Hippocampal formation (tissue), 2 donors: ENCODE results near the gene FANCG.
A peak's percentile ranks its signal among the peaks of the same experiment; 100 is the strongest.

ENCODE experiments used
- DNase-seq, 2 donors: peaks; one replicate each; lab custom pipeline; 2025; lab: John Stamatoyannopoulos, UW

Gene FANCG

DNA sequence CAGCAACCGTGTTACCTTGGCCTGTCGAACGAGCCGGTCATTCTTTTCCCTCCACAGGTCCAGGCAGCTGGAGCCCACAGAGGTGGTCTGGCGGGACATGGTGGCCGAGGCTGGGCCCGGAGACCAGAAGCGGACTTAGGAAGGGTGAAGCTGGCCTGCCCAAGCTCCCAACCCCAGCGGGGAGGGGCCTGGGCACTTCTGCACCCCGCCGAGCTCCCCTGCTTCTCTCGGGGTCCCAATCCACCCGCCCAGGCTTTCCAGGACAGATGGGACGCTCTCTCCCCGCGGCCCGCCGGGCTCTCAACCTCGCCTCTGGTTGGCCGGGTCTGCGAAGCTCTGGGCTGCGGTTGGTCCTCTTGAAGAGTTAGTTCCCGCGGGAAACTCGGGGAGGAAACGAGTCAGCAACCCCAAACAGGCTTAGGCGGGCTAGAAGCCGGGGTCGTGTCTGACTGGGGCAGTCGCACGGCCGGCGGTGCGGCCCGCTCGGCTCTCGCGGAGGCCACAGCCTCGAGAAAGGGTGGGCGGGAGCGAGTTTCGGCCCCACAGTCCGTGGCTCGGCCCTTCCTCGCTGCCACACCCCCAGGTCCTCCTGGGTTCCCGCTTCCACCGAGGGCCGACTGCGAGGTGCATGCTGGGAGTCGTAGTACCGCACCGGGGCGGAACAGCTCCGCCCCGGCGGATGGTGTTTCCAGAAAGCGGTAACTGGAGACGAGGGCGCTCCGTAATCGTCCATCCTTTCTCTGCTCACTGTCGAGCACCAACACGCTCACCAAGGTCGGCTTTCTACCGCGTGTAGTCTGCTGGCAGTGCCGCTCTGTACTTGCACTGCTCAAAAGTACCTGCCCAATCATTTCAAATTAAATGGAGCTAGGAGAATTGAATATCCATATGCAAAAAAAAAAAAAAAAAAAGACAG, at the start of gene FANCG:
FANCG (minus strand) TSS at position 517 of the 916 bp plus-strand sequence; CDS start at position 99, 418 bp downstream.
- DNase-seq, result peak; percentile 90

DNA sequence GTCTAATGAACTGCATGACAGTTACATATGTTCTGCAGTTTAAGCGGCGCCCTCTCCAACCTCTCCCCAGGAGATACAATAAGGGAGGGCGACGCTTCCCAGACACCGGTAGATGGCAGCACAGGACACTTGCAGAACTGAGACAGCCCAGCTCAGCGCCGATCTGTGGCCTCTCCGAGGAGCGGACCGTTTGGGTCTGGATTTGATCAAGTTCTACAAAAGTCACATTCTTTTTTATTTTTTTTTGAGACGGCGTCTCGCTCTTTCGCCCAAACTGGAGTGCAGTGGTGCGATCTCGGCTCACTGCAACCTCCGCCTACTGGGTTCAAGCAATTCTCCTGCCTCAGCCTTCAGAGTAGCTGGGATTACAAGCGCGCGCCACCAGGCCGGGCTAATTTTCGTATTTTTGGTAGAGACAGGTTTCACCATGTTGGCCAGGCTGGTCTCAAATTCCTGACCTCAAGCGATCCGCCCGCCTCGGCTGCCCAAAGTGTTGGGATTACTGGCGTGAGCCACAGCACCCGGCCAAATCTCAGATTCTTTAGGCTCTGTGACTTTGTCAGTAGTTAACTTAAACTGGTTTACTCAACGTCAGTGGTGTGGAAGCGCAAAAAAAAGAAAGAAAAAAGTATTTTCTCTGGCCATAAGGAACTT, 37.3 kb upstream of the FANCG start:
- DNase-seq, result peak; percentile 84 to 95

DNA sequence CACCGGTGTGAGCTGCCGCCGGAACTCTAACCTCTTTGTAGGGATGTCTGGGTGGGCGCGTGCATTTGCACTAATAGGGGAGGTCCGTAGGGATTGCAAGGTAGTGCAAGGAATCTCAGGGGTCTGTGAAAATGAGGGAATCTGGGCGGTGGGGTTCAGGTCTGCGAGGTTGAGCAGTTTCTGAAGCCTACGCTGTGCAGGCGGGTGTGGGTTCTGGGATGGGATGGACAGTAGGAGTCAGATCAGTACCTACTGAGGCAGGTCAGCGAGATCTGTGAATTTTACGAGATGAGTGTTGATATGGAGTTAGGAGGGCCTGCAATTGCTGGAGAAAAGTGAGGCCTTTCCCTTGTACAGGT, 36.8 kb upstream of the FANCG start:
- DNase-seq, result no peak

DNA sequence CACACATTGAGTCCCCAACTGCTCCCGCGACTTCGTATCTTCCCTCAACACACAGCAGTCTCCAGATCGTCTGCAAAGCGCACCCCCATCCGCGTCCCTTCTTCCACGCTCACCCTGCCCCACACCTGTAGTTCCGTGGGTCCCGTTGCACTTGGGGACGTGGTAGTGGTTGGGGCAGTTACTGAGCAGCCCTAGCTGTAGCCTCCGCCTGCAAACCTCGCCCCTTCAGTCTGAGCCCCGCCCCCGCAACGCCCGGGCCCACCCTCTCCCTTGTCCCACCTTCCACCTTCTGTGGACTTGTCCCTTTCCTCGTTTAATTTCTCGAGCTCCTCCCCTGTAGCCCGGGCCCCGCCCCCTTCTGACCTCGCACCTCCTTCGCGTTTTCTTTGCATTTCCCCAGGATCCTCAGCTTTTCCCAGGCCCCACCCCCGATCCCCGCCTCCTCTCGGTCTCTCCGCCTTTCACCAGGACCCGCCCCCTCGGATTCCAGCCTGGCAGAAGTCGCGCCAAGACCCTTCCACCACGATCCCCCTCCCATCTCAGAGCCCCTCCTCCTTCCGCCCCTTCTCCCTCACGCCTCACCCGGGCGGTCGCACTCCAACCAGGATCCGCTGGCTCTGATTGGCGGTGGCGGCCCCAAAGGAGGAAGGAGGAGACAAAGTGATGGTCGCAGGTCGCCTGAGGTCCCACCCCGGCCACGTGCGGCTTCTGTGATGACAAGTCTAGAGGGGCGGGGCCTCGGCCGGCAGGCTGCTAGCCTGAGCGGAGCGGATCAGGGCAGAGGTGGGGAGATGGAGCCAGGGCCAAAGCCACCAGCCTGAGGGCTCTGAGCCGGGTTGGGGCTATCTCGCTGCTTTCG, 36.2 kb upstream of the FANCG start, which contains the start of gene ATOSB:
ATOSB (minus strand) TSS at position 183 of the 859 bp plus-strand sequence. CDS start 7,588 bp downstream, outside the sequence.
- DNase-seq, result peak; percentile 69 to 94

DNA sequence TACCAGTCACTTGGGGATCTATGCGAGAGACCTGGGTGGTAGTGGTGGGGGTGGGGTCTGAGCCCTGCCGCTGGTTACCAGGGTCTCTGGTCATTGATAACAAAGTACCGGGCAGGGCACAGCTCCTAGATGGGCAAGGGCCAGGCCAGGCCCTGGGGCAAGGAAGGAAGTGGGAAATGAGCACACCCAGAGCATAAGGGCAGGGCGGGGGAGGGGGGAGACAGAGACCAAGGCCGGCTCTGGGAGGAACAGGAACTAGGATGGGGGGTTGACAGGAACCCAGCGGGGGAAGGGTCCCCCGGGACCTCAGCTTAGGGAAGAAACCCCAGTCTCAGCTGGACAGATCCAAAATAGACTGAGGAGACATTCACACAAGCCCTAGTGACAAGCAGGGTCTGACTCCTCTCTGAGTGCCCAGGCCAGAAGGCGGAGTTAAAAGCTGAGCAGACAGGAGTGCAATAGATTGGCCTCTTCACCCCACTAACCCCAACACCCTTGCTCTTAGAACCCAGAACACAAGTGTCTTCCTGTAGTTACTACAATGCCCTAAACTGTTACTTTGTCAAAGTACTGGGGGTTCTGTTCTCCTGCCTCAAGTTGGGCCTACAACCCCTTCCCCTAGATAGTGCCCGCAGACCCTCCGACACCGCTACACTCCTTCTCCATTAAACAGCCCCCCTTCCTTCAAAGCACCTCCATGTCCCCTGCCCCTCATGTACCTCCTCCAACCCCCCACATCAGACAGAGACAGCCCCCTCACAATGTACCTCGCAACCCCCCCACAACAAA, 35.3 kb upstream of the FANCG start:
- DNase-seq, result peak; percentile 17 to 31

DNA sequence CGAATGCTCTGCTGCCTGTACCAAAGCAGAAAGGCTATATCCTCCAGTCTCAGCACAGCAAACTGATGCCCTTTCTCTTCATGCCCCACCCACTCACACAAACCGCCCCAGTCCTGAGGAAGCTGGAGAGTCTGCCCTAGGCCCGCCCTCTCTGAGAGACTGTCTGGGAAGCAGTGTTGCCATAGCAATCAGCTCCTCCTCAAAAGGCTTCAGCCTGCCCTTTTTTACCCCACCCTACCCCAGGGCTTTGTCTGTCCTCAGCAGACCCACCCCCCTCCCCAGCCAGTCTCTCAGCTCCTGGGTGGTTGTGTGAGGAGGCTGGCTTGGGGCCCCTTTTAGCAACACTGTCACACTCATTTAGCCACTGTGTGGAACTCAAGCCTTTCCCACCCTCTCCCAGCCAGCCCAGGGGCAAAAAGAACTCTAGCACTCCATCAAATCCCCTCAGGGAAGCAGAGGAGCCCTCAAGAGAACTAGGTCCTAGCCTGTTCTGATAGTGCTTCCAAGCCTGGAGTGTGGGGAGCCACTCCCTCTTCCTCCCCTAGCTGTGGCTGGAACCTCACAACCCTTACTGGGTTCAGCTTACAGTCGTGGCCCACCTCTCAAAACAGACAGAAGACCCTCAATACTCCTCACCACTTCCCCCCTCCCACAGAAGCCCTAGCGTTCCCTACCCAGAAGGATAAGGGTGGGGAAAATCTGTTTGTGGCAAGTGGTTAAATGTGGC, 34.5 kb upstream of the FANCG start:
- peak; percentile 41 to 46 for DNase-seq

DNA sequence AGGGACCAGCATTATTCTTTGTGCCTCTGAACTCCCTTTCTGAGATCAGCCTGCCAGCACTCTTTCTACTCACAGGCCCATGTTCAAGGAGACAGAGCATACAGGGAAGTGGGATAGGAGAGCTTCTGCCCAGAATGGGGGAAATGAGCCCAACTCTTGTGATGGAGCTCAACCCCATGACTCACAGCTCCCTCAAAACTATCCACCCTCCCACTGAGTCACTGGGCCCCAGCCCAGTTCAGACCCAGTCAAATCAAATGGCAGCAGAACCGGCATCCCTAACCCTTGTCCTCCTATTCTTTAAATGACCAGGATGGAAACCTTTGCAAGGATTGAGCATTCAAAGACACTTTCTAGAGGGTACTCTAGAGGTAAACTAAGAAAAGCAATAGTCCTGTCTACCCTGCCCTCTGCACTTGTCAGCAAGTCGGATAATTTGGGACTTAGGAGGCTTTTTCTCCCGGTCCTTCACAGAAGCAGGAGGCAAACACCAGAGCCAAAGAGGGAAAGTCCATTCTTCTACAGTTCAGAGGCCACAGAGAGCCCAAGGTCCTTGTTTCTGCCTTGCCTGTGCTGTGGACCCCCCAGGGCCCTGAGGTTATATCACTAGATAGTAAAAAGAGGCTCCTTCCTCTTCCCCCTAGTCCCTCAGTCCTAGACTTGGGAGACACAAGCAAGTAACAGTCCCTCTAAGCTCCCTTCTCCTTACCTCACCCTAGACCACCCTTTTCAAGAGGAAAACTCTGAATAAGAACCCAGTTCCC, 32.7 kb upstream of the FANCG start:
- no peak for DNase-seq

DNA sequence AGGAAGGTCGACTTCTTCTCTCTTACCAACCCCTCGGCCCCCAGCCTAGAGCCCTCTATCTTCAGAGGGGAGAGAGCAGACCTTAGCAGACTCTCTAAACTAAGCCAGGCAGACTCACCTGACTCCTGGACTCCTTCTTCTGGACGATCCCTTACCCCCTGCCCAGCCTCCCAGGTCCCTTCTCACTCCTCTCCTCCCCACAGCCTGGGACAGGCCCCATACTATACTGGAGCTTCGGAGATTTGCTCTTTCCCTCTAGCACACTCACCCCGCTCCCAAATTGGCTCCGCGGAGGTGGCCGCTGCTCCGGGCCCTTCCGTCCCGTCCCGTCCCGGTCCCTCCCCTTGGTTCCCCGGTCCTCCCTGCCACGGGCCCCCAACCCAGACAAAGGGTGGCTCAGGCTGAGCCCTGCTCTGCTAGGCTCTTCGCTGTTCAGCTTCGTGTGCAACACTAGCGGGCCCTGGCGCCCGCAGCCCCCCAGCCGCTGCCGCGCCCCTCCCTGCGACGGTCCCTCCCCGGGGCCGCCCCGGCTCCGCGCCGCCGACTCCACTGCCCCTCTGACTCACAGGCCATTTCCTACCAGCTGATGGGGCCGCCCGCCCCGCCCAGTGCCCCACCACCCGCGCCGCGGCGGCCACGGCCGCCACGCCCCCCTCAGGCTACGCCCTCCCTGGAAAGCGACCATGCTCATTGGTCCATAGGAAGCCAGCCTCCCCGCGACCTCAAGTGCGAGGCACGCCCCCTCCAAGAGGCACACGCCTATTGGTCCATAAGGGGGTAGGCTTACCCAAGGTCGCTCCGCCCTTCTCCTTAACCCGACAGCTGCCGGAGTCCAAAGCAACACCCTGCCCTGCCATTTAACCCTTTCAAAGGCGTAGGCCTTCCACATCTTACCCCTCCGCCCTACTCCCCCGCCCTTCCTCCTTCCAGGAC, 31.5 kb upstream of the FANCG start:
- DNase-seq, result peak; percentile 97 to 98

DNA sequence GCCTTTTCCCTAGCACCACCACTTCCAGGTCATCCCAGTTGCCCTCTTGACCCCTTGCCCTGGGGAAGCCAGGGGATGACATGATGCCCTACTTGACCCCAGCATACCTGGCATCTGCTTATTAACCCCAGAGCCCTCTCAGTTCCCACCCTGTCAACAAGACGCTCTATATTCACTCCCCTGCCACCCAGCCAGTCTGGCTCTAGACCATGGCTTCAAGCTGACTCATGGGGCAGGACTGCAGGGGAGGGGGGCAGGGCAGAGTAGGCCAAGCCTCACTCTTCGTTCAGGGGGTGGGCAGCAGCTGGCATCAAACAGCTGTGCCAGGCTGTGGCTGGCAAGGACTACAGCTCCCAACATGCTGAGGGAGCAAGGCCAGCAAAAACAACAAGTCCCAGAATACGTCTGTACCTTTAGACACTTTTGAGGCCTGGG, 30.6 kb upstream of the FANCG start:
- peak; percentile 42 to 57 for DNase-seq

DNA sequence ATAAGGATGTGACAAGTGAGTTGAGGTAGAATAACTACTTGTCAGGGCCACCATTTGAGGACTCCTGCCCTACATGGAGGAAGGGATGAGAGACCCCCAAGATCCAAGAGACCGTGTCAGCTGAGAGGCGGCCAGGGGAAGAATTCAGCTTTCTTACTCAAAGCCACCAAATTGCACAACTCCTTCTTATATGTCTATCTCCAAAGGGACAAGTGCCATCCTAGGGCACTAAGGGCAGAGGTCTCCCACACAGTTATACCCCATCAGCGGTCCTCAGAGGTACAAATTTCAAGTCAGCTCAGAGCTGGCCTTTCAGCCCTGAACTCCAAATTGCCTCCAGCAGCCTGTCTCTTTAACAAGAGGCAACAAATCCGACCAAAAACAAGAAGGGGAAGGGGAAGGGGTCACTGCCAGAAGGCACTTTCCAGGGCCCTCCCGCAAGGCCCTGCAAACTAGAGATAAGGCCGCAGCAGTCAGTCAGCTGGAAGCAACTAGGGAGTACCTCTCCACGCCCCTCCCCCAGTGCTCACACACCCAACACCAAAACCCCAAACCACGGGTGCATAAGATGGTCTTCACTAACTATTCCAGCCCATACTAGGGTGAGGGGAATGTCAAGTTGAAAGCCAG, 29.3 kb upstream of the FANCG start:
- no peak for DNase-seq

DNA sequence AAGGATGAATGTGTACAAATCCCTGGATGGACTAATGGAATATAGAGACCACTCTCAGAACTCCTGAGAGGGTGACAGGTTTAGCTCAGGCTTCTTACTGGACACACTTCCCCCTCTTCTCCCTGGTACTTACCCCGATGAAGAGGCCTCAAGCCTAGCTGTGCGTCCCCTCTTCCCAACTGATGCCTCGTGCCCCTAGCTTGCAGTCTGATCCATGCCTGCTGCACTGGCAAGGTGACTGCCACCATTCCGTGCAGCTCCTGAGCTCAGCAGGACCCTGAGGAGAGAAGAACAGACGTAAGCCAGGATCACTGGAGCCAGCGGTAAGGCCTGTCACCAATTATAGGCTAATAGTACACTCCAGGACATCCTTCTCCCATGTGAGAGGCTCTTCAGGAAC, 28.7 kb upstream of the FANCG start:
- DNase-seq, result no peak

DNA sequence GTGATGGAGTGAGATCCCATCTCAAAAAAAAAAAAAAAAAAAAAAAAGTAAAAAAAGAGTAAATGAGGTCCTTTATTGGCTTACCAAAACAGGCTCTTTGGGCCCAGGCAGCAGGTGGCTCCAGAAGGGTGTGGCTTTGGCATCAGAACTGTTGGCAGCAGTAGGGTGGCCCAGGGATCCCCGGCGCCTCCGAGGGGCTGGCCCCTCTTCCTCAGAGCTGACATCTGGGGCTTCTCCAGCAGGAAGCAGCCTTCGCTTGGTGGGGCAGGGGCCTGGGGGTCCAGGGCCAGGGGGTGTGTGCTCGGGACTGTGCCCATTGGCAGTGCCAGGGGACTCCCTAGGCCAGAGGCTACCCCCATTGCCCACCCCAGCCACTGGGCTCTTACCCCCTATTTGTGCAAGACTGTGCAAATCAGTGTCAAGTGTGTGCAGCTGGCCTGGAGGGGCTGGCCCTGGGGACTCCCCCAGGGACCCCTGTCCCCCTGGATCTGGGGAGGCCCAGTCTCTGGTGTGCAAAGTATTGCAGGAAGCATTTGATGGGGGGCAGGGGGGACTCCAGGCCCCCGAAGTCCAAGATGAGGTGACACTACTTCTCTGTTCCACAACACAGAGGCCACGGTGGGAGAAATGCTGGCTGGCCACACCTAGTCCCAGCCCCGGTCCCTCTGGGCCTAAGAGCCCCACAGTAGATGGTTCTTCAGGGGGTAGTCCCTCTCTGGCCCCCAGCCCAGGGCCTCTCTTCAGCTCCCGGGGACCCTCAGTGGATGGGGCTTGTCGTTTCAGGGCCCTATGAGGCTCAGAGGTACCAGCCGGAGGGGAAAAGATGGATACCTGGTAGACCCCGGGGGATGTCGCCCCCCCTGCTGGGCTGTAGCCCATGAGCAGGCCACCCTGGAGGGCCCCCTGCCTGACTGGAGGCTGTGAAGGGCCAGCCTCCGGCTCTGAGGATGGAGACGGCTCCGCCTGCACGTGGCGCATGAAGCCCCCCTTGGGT, 27.9 kb upstream of the FANCG start:
- no peak for DNase-seq

DNA sequence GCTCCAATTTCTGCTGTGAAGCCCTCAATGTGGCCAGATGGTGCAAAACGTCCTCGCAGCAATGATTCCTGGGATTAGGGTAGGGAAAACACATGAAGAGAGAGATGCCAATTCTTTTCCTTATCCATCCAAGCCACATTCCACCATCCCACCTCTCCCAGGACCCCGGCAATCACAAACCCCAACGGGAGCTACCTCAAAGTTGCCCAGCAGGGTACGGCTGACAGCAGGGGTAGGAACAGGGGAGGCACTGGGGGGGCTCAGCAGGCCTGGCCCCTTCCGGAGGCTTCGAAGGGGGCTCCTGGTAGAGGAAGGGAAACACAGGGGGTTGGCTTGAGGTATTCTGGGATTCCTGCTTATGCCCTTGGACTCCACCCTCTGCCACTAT, 26.6 kb upstream of the FANCG start:
- DNase-seq, result no peak

DNA sequence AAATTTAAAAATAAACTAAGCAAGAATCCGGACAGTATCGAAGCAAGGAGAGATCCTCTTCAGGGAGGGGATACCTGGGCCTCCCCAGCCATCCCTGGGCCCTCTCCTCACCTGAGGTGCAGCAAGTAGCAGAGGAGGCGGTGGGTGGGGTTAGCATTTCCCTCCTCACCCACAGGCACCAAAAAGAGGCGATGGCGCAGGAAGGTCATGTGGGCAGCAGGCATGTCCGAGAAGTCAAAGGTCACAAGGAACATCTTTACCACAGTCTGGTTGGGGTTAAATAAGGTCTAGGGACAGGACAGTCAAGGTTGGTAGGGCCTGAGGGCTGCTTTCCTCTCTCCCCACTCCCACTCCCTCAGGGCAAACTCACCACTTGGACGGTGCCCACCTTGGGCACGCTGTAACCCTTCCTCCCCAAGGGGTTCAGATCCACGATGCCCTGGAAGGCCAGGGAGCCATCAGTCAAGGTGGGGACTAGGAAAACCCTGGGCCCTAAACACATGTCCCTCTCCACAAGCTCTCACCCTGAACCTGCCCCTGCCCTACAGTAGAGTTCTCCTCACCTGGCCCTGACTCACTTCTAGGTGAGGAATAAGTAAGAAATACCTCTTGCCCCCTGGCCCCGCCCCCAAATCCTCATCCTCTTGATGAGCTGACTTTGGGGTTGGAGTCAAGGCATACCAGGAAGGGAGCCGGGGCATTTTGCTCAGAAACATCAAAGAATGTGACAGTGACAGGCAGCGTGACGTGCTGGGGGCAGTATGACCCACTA, 26.0 kb upstream of the FANCG start:
- DNase-seq, result no peak

DNA sequence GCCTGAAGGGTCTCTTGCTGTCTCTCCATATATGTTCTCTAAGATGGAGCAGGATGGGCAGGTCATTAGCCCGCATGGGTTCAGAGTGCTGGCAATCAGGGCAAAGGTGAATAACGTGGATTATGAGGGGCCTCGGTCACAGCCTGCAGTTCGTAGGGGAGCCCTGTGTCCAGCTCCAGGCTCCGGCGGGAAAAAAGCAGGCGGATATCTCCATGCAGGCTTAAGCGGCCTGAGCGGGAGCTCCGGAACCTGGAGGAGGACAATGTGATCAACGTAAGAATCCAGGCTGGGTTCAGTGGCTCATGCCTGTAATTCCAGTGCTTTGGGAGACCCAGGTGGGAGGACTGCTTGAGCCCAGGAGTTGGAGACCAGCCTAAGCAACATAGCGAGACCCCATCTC, 25.4 kb upstream of the FANCG start:
- no peak for DNase-seq

DNA sequence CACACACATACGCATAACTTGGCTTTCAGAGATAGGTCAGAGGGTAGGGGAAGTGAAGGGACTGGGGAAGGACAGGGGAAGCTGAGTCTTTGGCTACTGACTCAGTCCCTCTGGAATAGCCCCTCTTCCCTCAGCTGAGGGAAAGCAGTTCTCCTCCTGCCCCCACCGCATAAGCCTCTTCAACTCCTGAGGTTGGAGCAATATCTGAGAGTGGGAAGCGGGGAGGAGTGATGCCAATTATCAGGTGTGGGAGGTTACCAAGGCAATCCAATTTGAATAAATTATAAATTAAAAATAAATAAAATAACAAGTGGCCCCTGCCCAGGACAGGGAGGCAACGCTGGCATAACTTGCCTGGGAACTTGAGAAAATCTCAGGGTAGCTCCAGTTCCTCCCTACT, 24.8 kb upstream of the FANCG start:
- DNase-seq, result no peak
